GM21576 (cell line): ENCODE measurements around the gene IGFBP6.

Experiments used
- ATAC-seq: cut with Tn5 transposase; IDR thresholded peaks from one replicate; pipeline ENCODE4 v1.9.1; 2021; ENCODE audit warnings: mild to moderate bottlenecking, moderate library complexity; ENCODE audit not compliant: unreplicated experiment

The IGFBP6 gene

GRCh38 chr12:53069621-53070410 lies 27.7 kb upstream of the IGFBP6 start:
- ATAC-seq = no peak

- ATAC-seq = no peak
Observed at GRCh38 chr12:53070877-53071492, 26.5 kb upstream of the IGFBP6 start.

GRCh38 chr12:53071591-53072551 lies 25.6 kb upstream of the IGFBP6 start:
- ATAC-seq = no peak

GRCh38 chr12:53073881-53074280 lies 23.6 kb upstream of the IGFBP6 start:
- ATAC-seq = no peak

- ATAC-seq = no peak
Observed at GRCh38 chr12:53074283-53074998, 23.0 kb upstream of the IGFBP6 start.

- no peak for ATAC-seq
Observed at GRCh38 chr12:53074999-53075370, 22.5 kb upstream of the IGFBP6 start.

GRCh38 chr12:53076461-53076860 lies 21.0 kb upstream of the IGFBP6 start:
- no peak for ATAC-seq

- ATAC-seq = no peak
Observed at GRCh38 chr12:53077030-53077429, 20.4 kb upstream of the IGFBP6 start.

- no peak for ATAC-seq
Observed at GRCh38 chr12:53078425-53079225, 18.8 kb upstream of the IGFBP6 start.

GRCh38 chr12:53079226-53080117 lies 18.0 kb upstream of the IGFBP6 start, which contains the start of gene SPRYD3:
TSS of gene SPRYD3 (minus strand) at chr12:53079390. CDS start at chr12:53079333, 57 bp downstream.
- ATAC-seq = peak; percentile 99

GRCh38 chr12:53082637-53083175 lies 14.8 kb upstream of the IGFBP6 start:
- no peak for ATAC-seq

GRCh38 chr12:53086361-53086760 lies 11.1 kb upstream of the IGFBP6 start:
- ATAC-seq = no peak

GRCh38 chr12:53090105-53090504 lies 7.4 kb upstream of the IGFBP6 start:
- no peak for ATAC-seq

GRCh38 chr12:53090554-53090953 lies 6.9 kb upstream of the IGFBP6 start:
- ATAC-seq = no peak

GRCh38 chr12:53091756-53092155 lies 5.7 kb upstream of the IGFBP6 start:
- no peak for ATAC-seq

GRCh38 chr12:53093777-53094393 lies 3.6 kb upstream of the IGFBP6 start:
- ATAC-seq = no peak

- no peak for ATAC-seq
Observed at GRCh38 chr12:53094394-53094787, 3.1 kb upstream of the IGFBP6 start.
